Gastroesophageal sphincter (tissue), 4 donors: ENCODE measurements around the gene GPR151. TPM values are rescaled to one million over a fixed set of nuclear protein-coding genes. Genes with fewer than 3 reads are reported as not detected.
"Not testable (repeated sequence)": the region's sequence is repeated elsewhere in the genome, so short reads cannot be mapped to it uniquely, and the experiment has no call there.

Experiments used
- ATAC-seq: fragments of 150-250 bp; one replicate; pipeline ENCODE4 v1.9.1; 2016; ENCODE audit warnings: mild to moderate bottlenecking, moderate library complexity
- H3K27ac ChIP-seq, 4 donors: fragments of 200-600 bp; sonication (generic) in 3 of 4; 1 replicate in 3 of 4; 2 replicates in 1 of 4; pipeline ENCODE4 v1.5.1; 2016 to 2019
- H3K27me3 ChIP-seq: fragments of 200-600 bp; sonication (generic); one replicate; pipeline ENCODE4 v1.5.1; 2019
- H3K36me3 ChIP-seq, 2 donors: fragments of 200-600 bp; sonication (generic); one replicate each; pipeline ENCODE4 v1.5.1; 2019; ENCODE audit warnings: control low read depth in 1 of 2
- H3K4me1 ChIP-seq, 3 donors: fragments of 200-600 bp; sonication (generic); 1 replicate in 2 of 3; 2 replicates in 1 of 3; pipeline ENCODE4 v1.5.1; 2016 to 2019; ENCODE audit warnings: control low read depth in 2 of 3
- H3K4me3 ChIP-seq, 2 donors: fragments of 200-600 bp; sonication (generic); one replicate each; pipeline ENCODE4 v1.5.1; 2019; ENCODE audit warnings: mild to moderate bottlenecking in 1 of 2, moderate library complexity in 1 of 2
- H3K9me3 ChIP-seq, 3 donors: fragments of 200-600 bp; sonication (generic); one replicate each; pipeline ENCODE4 v1.5.1; 2017 to 2019; ENCODE audit warnings: control low read depth in 2 of 3
- EP300 ChIP-seq: sonication (generic); formaldehyde crosslinking; IDR thresholded peaks from one replicate; pipeline ENCODE4 v1.6.1; 2017; ENCODE audit warnings: antibody characterized with exemption, mild to moderate bottlenecking
- POLR2A ChIP-seq, 2 donors: fragments of 450-650 bp; IDR thresholded peaks; one replicate each; pipeline ENCODE4 v1.6.1; 2017; ENCODE audit warnings: antibody characterized with exemption in 2 of 2, mild to moderate bottlenecking in 2 of 2, moderate library complexity in 1 of 2
- POLR2AphosphoS5 ChIP-seq: sonication (generic); formaldehyde crosslinking; IDR thresholded peaks from one replicate; pipeline ENCODE4 v1.6.1; 2017; ENCODE audit warnings: antibody characterized with exemption
- WGBS, 2 donors: methylation state at CpG; one replicate each; pipeline ENCODE4 v1.1.5; 2018; ENCODE audit warnings: low coverage in 1 of 2; 5-methylcytosine and 5-hydroxymethylcytosine counted together
- total RNA-seq, 4 donors: library from RNA; depleted of rRNA; stranded (reverse); fragments of >200 nt; gene quantifications; one replicate each; pipeline ENCODE4 v1.1.0, GENCODE V29; 2016
- TF ChIP-seq, protein P1 (sequence below), 4 experiments: fragments of 200-600 bp in 2 of 4; fragments of 450-650 bp in 2 of 4; sonication (generic) in 1 of 4; IDR thresholded peaks; one replicate each; pipeline ENCODE4 v1.5.1; 2017 to 2019; ENCODE audit warnings: antibody characterized with exemption in 4 of 4, mild to moderate bottlenecking in 2 of 4, moderate library complexity in 2 of 4

The GPR151 gene
- not detected for total RNA-seq

DNA sequence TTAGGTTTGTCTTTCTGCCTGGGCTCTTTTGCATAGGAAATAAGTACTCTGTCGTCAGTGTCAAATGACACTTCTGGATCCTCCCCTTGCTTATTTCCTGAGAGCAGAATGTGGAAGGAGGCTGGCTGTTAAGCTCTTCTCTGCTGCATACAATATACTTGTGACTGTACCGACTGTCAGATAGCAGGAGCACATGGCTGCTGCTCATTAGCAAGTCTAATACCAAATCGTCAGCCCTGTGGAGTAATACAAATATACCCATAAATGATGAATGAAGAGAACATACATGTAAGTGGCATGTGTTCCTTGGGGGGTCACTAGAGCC is at the start of gene GPR151:
Gene GPR151, minus strand, starts transcription at position 40 of the 325 bp plus-strand sequence. CDS start 77 bp downstream, outside the sequence.
- TF ChIP-seq, protein P1, sequence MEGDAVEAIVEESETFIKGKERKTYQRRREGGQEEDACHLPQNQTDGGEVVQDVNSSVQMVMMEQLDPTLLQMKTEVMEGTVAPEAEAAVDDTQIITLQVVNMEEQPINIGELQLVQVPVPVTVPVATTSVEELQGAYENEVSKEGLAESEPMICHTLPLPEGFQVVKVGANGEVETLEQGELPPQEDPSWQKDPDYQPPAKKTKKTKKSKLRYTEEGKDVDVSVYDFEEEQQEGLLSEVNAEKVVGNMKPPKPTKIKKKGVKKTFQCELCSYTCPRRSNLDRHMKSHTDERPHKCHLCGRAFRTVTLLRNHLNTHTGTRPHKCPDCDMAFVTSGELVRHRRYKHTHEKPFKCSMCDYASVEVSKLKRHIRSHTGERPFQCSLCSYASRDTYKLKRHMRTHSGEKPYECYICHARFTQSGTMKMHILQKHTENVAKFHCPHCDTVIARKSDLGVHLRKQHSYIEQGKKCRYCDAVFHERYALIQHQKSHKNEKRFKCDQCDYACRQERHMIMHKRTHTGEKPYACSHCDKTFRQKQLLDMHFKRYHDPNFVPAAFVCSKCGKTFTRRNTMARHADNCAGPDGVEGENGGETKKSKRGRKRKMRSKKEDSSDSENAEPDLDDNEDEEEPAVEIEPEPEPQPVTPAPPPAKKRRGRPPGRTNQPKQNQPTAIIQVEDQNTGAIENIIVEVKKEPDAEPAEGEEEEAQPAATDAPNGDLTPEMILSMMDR (IDR thresholded peaks at IDR 0.05) = no peak
- no peak for TF ChIP-seq EP300
- Histone ChIP-seq H3K27me3 (no peaks in the 10 kb centered on the region), H3K27ac (no peak within 1 kb of the TSS), H3K4me3 (no peak within 1 kb of the TSS), H3K36me3 (peaks cover 0 to 15% of the 10 kb centered on the region in 2 donors), H3K4me1 (no peaks in the 10 kb centered on the region), H3K9me3 (no peaks in the 10 kb centered on the region)
- no peak for ATAC-seq
- 31 to 36% methylated on average over 3 of the region's 3 CpGs for WGBS, 2 donors

DNA sequence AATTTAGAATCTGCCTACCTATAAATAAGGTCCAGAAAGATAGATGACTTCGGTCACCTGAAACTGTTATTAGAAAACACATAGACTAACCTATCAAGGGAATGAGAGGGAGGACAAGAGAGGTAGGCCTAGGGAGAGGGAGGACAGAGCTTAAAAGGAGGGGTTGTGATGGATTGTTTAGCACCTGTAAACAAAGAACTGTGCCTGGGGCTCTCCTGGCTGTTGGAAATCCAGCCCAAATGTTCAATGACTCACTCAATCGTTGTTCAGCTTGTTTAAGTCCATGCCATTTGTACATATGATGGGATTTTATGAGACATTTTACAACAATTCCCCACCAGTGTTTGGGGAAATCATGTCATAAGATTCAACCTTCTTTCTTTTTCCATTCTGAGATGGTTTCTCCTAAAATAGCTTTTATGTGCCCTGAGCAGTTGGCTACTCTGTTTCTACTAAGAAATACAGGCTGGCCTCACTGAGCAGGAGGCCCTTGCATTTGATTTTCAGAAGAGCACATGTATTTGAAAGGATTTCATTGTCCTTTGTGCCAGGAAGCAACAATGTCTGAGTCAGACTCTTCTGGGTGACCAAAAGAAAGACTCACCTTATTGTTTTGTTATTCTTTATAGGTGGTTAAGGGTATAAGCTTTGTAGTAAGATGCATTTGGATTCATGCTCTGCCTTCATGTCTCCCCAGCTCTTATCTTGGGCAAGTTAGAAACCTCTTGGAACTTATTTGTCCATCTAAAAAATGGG is 48.2 kb upstream of the GPR151 start:
- H3K9me3 ChIP-seq = no peaks in the 10 kb centered on the region
- ATAC-seq = no peak
- 50 to 67% methylated on average over 2 of the region's 2 CpGs for WGBS, 2 donors
- H3K27ac ChIP-seq = no peak overlapping the region
- H3K4me1 ChIP-seq = no peaks in the 10 kb centered on the region
- no peak for TF ChIP-seq POLR2AphosphoS5
- TF ChIP-seq, protein P1 (IDR thresholded peaks at IDR 0.05) = no peak
- TF ChIP-seq POLR2A (IDR thresholded peaks at IDR 0.05) = no peak
- no peak for TF ChIP-seq EP300
- no peak overlapping the region for H3K4me3 ChIP-seq
- no peaks in the 10 kb centered on the region for H3K27me3 ChIP-seq
- no peaks in the 10 kb centered on the region for H3K36me3 ChIP-seq

DNA sequence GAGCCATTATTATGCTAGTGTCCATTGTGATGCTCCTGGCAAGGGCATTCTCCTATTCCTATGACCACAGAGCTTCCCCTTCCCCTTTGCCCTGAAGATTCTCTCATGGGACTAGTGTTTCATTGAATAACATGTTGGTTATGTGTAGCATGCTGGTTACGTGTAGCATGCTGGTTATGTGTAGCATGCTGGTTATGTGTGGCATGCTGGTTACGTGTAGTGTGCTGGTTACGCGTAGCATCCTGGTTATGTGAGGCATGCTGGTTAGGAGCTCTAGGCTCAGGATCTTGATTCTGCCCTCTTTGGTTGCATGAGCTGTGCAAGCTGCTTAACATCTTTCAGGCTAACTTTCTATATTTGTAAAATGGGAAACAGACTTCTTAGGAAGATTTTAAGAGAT is 46.5 kb upstream of the GPR151 start:
- H3K27me3 ChIP-seq = no peaks in the 10 kb centered on the region
- H3K9me3 ChIP-seq = no peaks in the 10 kb centered on the region
- H3K36me3 ChIP-seq = no peaks in the 10 kb centered on the region
- no peak for ATAC-seq
- no peak overlapping the region for H3K4me3 ChIP-seq
- WGBS, 2 donors = 86% methylated on average over 4 of the region's 4 CpGs; no CpG with 5 or more reads in 1 of the 2 donors
- no peaks in the 10 kb centered on the region for H3K4me1 ChIP-seq
- no peak for TF ChIP-seq POLR2AphosphoS5
- no peak for TF ChIP-seq EP300
- TF ChIP-seq POLR2A (IDR thresholded peaks at IDR 0.05) = no peak
- TF ChIP-seq, protein P1 (IDR thresholded peaks at IDR 0.05) = no peak
- H3K27ac ChIP-seq = no peak overlapping the region

DNA sequence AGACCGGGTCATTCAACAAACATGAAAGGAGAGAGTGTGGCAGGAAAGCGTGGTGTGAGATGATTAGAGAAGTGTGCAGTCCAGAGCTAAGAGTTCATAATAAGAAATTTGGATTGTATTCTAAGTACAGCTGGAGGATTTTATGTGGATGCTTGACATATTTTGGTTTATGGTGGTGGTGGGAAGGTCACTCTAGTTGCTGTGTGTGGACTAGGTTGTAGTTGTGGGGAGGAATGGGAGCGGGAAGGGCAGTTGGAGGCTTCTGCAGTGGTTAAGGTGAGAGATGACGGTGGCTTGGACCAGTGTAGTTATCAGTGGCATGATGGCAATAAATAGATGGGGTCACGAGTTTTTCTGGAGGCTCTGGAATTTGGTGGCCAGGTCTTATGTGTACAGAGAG is 45.7 kb upstream of the GPR151 start:
- no peak overlapping the region for H3K27ac ChIP-seq
- no peaks in the 10 kb centered on the region for H3K36me3 ChIP-seq
- WGBS, 2 donors = 73 to 81% methylated on average over 4 to 5 of the region's 5 CpGs
- H3K27me3 ChIP-seq = no peaks in the 10 kb centered on the region
- H3K4me3 ChIP-seq = no peak overlapping the region
- no peaks in the 10 kb centered on the region for H3K9me3 ChIP-seq
- TF ChIP-seq, protein P1 (IDR thresholded peaks at IDR 0.05) = no peak
- TF ChIP-seq EP300 (no peak), POLR2AphosphoS5 (no peak), POLR2A (IDR thresholded peaks at IDR 0.05) (no peak)
- no peaks in the 10 kb centered on the region for H3K4me1 ChIP-seq
- no peak for ATAC-seq

DNA sequence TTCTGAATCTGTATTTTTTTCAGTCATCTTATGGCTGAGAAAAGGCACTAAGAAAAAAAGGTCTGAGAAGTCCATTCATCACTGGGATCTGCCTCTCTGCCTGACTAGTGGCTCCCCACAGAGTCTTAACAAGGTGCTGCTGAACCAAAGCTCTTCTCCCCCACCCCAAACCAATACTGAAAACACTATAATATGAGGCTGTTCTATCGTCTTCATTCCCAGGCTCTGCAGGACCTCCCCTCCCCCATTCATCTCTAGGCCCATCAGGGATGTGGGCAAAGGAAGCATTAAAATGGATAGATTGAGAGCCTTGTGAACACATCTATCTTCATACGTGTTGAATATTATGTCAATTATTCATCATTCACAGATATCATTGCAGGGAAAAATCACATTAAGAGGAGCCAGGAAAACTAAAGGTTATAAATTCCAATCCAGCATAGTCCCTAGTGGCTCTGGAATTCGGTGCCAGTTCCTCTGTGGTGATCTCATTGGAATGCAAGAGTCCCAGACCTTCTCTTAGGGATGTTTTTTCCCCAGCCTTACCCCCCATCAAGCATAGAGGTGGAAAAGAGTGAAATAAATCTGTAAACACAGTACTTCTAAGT is 44.3 kb upstream of the GPR151 start:
- Histone ChIP-seq H3K36me3 (no peaks in the 10 kb centered on the region), H3K4me3 (no peak overlapping the region), H3K4me1 (no peaks in the 10 kb centered on the region), H3K27ac (no peak overlapping the region), H3K9me3 (no peaks in the 10 kb centered on the region), H3K27me3 (no peaks in the 10 kb centered on the region)
- ATAC-seq = no peak
- TF ChIP-seq POLR2A (IDR thresholded peaks at IDR 0.05) (no peak), EP300 (no peak), POLR2AphosphoS5 (no peak)
- TF ChIP-seq, protein P1 (IDR thresholded peaks at IDR 0.05) = no peak
- 20 to 37% methylated on average over 3 of the region's 3 CpGs for WGBS, 2 donors

DNA sequence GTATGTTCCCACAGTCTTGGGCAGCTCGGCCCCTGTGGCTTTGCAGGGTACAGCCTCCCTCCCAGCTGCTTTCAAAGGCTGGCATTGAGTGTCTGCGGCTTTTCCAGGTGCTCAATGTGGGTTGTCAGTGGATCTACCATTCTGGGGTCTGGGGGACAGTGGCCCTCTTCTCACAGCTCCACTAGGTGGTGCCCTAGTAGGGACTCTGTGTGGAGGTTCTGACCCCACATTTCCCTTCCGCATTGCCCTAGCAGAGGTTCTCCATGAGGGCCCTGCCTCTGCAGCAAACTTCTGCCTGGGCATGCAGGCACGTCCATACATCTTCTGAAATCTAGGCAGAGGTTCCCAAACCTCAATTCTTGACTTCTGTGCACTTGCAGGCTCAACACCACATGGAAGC is 40.9 kb upstream of the GPR151 start:
- not testable (repeated sequence) for H3K4me1 ChIP-seq, H3K4me3 ChIP-seq, ATAC-seq, H3K9me3 ChIP-seq, H3K27me3 ChIP-seq, H3K27ac ChIP-seq, H3K36me3 ChIP-seq
- 67% methylated on average over 1 of the region's 4 CpGs; no CpG with 5 or more reads in 1 of the 2 donors for WGBS, 2 donors
